SKM-1 (cell line): Measurements from ENCODE around the gene SMARCE1.

Experiments
- DNase-seq: peaks from one replicate; lab custom pipeline; 2025; ENCODE audit not compliant: unreplicated experiment; lab: John Stamatoyannopoulos, UW

SMARCE1 gene

DNA sequence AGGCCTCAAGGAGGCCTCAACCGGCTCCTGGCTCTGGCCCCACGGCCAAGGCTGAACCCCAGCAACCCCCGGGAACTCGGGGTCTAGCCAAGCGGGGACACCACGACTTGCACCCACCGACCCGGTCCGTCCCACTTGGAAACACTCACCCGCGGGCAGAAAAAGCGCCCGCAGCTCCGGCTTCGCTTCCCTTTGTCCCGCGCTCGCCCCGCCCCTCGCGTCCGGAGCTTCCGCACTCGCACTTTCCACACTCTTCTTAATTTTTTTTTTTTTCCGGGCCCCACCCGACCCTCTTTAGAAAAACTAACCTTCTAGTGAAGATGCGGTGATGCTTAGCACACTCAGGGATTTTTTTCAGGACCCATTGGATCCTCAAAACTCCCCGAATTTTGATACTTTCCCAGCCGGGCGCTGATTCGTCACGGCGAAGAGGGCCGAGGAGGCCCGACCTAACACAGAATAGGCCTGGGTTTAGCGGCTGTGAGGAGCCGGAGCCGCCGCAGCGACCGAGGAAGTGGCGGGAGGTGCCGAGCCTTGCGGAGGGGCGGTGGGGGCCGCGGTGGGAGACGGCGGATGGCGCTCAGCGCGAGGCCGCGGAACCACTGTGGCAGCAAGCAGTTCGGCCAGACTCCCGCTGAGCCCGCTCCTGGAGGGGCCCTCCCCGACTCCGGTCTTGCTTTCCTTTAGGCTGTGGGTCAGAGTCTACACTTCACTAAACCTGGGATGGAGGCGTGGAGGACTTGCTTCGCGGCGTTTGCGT, at the start of gene SMARCE1:
TSS of gene SMARCE1 (minus strand) at position 195 of the 760 bp plus-strand sequence. CDS start 2,016 bp downstream, outside the sequence.
- DNase-seq, result peak; percentile 72

DNA sequence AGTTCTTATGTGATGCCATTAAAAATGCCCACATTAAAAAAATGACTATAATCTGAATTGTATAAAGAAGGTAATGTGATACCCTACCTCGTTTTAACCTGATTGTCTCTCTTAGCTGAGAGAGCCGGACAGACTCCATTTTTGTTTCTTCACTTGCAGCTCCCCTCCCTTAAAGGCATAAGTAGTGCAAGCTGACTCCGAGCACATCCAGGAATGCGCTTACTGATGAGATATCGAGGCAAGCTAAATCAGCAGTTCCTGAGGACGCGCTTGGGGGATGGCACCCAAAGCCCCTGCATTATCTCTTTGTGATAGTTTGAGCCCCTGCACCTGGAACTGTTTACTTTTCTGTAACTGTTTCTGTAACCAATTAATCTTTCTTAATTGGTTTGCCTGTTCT, 49.7 kb upstream of the SMARCE1 start:
- DNase-seq, result no peak

DNA sequence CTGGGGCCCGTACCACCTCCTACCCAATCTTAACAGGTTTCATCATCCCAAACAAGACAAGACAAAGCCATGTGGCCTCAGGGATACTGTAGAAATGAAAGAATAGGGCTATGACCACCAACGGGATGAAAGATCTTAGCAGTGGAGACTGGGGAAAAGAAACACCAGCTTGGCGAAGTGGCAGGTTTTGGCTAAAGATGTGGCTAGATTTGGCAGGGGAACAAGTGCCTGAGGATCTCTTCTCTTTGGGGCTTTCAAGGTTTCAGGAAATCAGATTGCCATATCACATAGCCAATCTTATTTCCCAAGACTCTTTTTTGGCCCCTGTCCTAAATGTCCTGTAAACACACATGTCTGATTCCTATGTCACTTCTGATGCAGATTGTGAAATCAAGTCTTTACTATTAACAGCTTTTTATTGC, 49.0 kb upstream of the SMARCE1 start:
- DNase-seq, result no peak

DNA sequence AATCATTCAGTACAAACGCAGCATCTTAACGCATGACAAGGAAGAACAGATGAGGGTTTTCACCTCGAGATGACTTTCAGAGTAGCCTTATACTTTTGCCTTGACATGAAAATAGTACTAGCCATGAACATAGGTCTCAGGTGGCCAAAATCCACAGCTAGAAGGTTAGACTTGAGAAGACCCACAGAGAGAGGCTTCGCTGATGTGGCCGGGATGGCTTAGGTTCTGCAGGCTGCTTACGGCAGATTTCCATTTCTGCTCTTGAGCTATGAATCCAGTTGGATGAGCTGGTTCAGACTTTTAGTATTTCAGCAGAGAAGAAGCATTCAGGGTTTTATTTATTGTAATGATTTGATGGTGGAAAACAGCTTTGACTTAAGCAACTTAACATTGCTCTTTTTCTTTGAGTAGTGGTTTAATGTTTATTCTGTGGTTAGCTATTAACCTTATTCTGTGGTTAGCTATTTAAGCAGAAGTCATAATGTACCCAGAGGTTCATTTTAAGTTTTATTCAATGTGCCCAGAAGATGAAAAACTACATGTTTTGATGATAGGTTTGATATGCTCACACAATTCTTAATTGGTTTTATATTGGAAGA, 48.4 kb upstream of the SMARCE1 start:
- DNase-seq, result no peak

DNA sequence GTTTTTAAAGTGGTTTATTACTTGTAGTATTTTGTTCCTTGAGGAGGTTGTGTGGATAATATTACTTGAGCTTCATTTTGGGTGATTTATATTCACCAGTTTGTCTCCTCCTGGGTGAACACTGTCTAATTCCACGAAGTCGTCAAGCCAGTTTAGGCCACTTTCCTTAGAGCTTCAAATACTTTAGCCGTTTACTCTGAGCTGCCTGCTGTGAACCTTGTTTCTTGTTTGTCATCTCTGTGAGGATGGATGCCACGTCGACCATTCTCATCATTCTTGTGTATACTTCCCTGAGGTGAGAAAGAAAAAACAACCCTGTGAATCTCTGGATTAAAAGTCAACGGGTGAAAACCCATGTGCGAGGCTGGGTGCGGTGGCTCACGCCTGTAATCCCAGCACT, 47.0 kb upstream of the SMARCE1 start:
- no peak for DNase-seq

DNA sequence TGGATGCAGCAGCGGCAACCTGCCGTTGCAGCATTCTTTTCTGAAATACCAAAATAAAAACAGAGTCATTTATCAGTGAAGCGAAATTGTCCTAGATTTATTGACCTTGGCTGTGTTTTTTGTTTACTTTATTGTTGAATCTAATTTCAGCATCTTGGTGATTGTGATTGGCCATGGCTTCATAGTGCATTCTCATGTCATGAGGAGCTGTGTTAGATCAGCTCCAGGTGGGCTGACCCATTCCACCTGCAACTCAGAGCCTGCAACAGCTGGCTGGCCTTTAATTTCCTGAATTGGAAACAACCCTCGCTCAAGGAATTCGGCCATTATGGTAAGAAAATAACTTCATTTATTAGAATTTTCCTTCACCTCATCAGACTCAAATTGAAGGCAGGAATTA, 39.5 kb upstream of the SMARCE1 start:
- no peak for DNase-seq

DNA sequence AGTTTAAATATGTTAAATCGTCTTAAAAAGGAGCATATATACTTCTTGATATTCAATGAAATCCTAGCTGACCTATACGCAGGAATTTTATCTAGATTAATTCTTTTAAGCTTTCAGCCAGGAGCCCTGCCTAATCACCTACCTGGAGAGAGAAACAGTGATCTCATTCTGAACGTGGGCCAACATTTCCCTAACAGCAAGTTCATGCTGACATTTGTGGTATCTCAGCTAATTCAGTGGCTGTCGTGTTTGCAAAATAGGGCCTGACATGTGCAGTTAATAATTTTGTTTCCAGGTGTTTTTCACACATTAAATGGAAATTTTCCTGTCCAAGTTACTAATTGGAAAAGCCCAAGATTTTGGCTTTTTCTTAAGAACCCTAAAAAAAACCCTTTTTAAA, 38.6 kb upstream of the SMARCE1 start:
- no peak for DNase-seq

DNA sequence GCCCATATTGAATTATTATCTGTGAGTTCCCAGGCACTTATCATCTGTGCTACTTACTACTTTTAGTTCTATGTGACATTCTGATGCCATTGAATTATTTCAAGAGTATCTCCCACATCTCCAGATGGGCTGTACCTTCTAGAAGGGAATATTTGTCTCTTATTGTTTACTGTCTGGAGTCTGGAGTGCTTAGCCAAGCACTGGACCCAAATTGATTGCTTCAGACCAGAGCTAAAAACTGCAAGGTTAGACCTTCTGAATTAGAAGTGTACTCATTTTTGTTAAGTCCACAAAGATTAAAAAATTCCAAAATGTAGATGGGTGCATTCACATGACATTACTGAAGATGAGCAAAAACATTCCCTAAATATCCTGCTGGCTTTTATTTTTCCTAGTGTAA, 33.4 kb upstream of the SMARCE1 start:
- no peak for DNase-seq

DNA sequence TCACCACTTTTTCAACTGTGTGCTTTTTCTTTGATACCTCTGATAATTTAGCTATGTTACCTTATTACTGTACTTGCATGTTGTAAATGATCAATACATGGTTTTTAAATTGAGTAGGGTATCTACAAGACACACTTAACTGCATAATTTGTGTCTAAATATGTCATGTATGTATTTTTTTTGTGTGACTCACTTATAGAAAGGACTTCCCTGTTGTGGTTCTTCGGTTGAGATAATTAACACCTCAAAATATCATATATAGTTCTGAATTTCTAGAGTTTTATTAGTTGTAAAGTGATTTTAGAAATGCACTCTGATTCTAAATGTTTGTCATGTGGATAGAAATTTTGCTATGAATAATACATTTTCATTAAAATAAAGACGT, 31.9 kb upstream of the SMARCE1 start:
- DNase-seq, result no peak

DNA sequence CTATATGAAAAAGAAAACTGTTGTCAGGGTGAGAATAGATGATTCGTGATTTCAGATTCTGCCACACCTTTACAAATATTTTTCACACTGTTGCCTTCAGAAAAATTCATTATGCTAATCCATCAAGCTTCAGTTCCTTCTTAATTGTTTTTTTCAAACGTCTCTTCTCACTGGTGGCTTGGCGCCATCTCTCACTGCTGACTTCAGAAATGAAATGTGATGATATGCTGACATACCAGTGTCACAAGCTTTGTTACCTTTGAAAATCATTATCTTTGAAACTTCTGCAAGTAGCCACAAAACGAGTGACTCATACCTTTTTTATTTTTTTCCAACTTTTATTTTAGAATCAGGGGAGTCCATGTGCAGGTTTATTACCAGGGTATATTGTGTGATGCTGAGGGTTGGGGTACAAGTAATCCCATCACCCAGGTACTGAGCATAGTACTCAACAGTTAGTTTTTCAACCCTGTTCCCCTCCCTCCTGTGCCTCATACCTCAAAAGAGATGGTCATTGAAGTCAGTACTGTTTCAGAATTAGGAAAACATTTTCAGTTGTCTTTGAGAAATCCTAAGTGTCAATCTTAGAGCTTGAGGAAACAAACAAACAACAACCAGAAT, 31.4 kb upstream of the SMARCE1 start:
- no peak for DNase-seq

DNA sequence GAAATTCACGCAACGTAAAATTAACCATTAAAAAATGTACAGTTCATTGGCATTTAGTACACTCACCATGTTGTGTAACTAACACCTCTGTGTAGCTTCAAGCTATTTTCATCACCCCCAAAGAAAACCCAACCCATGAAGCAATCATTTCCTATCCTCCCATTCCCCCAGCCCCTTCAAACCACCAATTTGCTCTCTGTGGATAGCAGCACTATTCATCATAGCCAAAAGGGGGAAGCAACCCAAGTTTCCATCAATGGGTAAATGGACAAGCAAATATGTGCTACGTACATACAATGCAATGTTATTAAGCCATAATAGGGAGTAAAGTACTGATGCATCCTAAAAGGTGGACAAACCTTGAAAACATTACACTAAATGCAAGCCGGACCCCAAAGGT, 28.3 kb upstream of the SMARCE1 start:
- peak; percentile 58 for DNase-seq

DNA sequence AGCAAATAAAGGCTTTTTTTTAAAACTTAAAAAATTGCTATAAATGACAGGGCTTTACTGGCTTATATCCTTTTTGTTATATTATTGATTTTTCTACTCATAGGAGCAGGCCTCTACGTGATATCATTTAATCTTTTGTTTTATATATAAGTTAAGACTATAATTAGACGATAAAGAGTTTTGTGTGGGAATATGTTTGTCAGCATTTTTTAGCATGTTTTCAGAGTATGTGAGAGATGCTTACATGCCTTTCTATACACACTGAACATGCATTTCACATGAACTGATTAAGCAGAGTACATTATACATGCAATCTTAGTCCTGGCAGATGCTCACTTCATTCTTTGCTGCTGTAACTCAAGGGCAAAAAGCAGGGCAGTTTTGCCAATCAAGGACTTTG, 25.0 kb upstream of the SMARCE1 start:
- DNase-seq, result no peak

DNA sequence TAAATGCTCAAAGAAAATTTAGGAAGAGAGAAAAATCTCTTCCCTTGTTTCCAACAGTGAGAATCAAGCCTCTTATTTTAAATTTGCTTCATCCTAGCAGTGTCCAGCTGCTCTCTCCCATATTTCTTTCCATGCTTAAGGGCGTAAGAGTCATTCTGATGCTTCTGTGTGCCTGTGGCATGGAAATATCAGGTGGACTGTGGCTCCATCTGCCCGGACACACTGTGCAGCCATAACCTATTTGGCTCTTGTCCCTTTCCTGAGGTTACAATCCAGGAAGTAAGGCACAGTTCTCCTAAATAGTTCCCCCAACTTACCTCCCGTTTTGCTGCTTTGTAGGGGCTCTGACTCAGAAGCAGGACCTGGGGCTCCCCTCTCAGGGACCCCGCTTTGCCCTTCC, 23.7 kb upstream of the SMARCE1 start:
- DNase-seq, result no peak

DNA sequence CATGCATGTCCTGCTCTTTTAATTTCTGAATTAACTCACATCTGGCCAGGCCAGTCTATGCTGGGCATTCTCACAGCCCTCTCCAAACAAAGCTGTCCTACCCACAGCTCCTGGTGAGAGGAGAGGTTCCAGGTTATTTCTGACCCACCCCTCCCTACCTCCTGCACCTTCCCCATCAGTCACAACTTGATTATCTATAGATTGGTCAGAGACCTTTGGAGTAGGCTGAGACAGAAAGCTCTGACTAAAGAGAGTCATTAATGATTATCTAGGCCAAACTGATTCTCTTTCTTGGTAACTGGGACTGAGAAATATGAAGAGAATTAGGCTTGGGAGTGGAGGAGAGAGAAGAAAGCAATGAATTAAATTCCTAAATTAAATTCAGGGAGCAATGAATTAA, 18.7 kb upstream of the SMARCE1 start:
- DNase-seq, result no peak

DNA sequence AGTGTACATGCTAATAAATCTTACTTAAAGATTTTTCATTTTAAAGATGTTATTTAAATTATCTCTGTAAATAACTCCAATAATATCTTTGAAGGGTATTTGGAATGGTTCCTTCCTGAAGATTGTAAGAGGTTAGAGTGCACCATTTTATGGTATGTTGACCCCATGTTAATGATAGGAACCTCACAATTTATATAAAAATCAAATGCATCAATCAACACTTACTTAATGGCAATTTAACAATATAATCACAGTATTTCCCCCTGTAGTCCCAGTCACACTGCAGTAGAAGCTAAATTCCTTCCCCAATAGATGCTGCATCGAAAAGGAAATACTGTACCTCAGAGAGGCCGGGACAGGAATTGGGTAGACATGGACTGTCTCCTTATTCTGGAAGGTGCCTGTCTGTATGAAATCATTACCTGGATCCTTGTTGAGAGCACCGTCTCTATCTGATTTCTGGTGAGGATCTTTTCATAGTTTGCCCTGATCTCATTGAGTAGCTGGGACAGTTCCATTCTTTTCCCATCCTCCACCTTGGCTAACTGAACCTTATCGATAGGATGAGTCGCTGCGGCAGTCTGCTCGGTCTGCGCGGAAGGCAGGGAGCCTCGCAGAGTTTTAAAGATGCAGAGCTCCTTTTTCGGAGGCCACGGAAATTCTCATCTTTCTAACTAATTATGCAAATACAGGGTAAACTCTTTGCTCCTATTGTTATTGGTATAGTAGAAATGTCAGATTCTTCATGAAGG, 17.1 kb upstream of the SMARCE1 start, which contains the start of gene KRT222:
TSS of gene KRT222 (minus strand) at position 596 of the 752 bp plus-strand sequence. CDS start at position 518, 78 bp downstream.
- DNase-seq, result no peak

DNA sequence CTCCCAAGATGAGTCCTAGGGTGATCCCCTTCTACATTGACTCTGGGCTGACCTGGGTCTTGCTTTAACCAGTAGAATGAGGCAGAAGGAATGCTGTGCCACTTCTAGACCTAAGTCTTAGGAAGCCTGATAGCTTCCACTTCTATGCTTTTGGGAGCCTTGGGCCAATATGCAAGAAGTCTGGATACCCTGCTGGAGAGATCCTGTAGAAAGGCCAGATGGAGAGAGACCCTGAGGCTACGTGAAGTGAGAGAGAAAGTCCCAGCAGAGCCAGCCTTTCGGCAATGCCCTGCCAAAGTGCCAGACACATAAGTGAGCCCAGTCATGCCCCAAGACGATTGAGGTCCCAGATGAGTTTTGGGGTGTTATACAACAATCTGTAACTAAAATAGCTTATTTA, 15.6 kb upstream of the SMARCE1 start:
- no peak for DNase-seq

DNA sequence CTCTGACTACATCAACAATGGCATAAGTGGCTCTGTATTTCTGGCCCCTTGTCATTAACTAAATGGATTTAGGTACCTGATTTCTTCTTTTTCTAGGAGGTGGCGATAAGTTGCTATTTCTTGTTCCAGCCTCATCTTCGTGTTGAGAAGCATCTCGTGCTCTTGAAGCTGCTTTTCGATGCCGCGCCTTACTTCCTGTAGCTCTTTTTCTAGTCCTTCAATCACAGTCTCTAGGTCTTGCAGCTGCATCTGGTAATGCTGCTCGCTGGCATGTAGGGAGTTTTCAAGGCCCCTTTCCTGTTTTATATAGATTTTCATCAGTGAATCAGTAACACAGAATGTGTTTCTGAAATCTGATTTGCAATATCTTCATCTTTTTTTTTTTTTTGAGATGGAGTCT, 12.3 kb upstream of the SMARCE1 start:
- no peak for DNase-seq

DNA sequence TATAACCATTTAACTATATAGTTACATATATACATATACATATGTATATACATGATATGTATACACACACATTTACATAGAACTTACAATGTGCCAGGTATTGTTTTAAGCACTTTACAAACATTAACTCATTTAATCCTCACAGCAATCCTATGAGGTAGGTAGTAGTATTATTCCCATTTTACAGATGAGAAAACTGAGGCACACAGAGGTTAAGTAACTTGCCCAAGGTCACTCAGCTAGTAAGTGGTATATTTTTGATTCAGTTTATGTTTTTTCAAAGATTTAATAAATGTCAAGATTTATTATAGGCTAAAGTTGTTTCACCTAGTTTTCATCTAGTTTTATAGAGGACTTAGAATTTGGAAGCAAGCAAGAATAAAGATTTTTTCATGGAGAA, 10.8 kb upstream of the SMARCE1 start:
- no peak for DNase-seq

DNA sequence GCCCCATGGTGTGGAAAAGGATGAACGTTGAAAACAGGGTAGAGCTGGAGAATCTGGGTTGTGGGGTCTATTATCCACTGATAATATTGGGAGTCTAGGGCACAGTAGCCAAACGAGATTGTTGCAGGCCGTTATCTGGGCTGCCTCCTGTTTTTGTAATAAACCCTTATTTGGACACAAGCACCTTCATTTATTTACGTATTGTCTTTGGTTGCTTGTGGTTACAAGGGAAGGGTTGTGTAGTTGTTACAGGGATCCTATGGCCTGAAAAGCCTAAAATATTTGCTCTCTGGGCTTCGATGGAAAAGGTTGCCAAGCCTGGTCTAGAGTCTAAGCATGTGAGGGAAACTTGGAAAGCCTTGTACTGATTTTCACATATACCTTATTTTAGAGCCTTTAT, 4.3 kb upstream of the SMARCE1 start:
- DNase-seq, result no peak

DNA sequence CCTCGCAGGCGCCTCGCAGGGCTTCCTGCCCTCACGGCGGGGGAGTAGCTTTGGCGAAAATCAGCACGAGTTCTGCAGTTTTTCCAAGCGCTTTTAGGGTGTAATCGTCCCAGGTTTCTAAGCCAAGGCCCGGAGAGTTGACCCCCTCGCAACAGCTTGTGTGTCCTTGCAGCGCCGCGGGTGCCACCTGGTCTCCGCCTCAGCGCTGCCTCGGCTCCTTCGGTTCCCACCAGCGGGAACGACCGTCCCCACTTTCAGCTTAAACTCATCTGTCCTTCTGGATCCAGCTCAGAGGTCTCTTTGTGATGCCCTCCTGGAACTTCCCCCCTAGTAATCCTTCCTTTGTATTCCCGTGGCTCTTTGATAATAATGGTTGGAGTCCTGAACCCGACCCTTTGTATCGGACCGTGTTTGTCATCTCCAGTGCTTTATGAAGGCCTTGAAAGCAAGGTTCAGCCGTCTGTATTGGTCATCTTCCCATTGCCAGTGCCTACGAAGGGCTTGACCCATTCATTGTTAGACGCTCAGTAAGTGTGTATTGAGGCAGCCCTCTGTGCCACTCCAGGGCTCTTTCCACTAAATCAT, 858 bp upstream of the SMARCE1 start:
- DNase-seq, result no peak
